ENCODE measurements around the gene LDLRAP1. TPM values are rescaled to one million over a fixed set of nuclear protein-coding genes. Genes with fewer than 3 reads are reported as not detected.

LDLRAP1 gene
- total RNA-seq, 3 donors from 2014 or later = 7.6 to 11.4 (median 9.2) TPM

GRCh38 chr1:25530186-25531081 lies 13.0 kb upstream of the LDLRAP1 start:
- peaks cover 4% of the 10 kb centered on the region for H3K4me1 Mint-ChIP-seq (ENCODE audit: low read depth)
- no peaks in the 10 kb centered on the region for H3K36me3 Mint-ChIP-seq (ENCODE audit: insufficient read depth)
- H3K27me3 Mint-ChIP-seq (ENCODE audit: low read depth) = no peaks in the 10 kb centered on the region
- DNase-seq (no peak), ATAC-seq (no peak)
- H3K4me3 Mint-ChIP-seq = no peak overlapping the region
- peaks cover 2% of the 10 kb centered on the region for H3K9me3 Mint-ChIP-seq

- DNase-seq (no peak), ATAC-seq (no peak)
- Mint-ChIP-seq H3K4me1 (ENCODE audit: low read depth) (peaks cover 2% of the 10 kb centered on the region), H3K4me3 (no peak overlapping the region), H3K36me3 (ENCODE audit: insufficient read depth) (no peaks in the 10 kb centered on the region), H3K9me3 (no peaks in the 10 kb centered on the region), H3K27me3 (ENCODE audit: low read depth) (no peaks in the 10 kb centered on the region)
These were observed 12.3 kb upstream of the LDLRAP1 start for GRCh38 chr1:25531082-25531461.

- ATAC-seq = no peak
- H3K9me3 Mint-ChIP-seq = no peaks in the 10 kb centered on the region
- no peaks in the 10 kb centered on the region for H3K27me3 Mint-ChIP-seq (ENCODE audit: low read depth)
- no peaks in the 10 kb centered on the region for H3K36me3 Mint-ChIP-seq (ENCODE audit: insufficient read depth)
- H3K4me3 Mint-ChIP-seq = no peak overlapping the region
- no peak for DNase-seq
- H3K4me1 Mint-ChIP-seq (ENCODE audit: low read depth) = peaks cover 2% of the 10 kb centered on the region
These were observed 10.4 kb upstream of the LDLRAP1 start for GRCh38 chr1:25532970-25533369.

GRCh38 chr1:25533775-25534409 lies 9.5 kb upstream of the LDLRAP1 start:
- no peaks in the 10 kb centered on the region for H3K9me3 Mint-ChIP-seq
- no peak for DNase-seq
- no peak overlapping the region for H3K4me3 Mint-ChIP-seq
- H3K36me3 Mint-ChIP-seq (ENCODE audit: insufficient read depth) = no peaks in the 10 kb centered on the region
- H3K27me3 Mint-ChIP-seq (ENCODE audit: low read depth) = no peaks in the 10 kb centered on the region
- peaks cover 2% of the 10 kb centered on the region for H3K4me1 Mint-ChIP-seq (ENCODE audit: low read depth)
- no peak for ATAC-seq

GRCh38 chr1:25534410-25534788 lies 9.0 kb upstream of the LDLRAP1 start:
- ATAC-seq = no peak
- no peaks in the 10 kb centered on the region for H3K36me3 Mint-ChIP-seq (ENCODE audit: insufficient read depth)
- no peak for DNase-seq
- H3K4me3 Mint-ChIP-seq = no peak overlapping the region
- no peaks in the 10 kb centered on the region for H3K4me1 Mint-ChIP-seq (ENCODE audit: low read depth)
- no peaks in the 10 kb centered on the region for H3K9me3 Mint-ChIP-seq
- no peaks in the 10 kb centered on the region for H3K27me3 Mint-ChIP-seq (ENCODE audit: low read depth)

- H3K9me3 Mint-ChIP-seq = no peaks in the 10 kb centered on the region
- DNase-seq (no peak), ATAC-seq (no peak)
- no peaks in the 10 kb centered on the region for H3K4me1 Mint-ChIP-seq (ENCODE audit: low read depth)
- no peak overlapping the region for H3K4me3 Mint-ChIP-seq
- H3K27me3 Mint-ChIP-seq (ENCODE audit: low read depth) = no peaks in the 10 kb centered on the region
- no peaks in the 10 kb centered on the region for H3K36me3 Mint-ChIP-seq (ENCODE audit: insufficient read depth)
These were observed 7.3 kb upstream of the LDLRAP1 start for GRCh38 chr1:25536124-25536523.

GRCh38 chr1:25537153-25537831 lies 6.1 kb upstream of the LDLRAP1 start:
- no peaks in the 10 kb centered on the region for H3K4me1 Mint-ChIP-seq (ENCODE audit: low read depth)
- no peaks in the 10 kb centered on the region for H3K36me3 Mint-ChIP-seq (ENCODE audit: insufficient read depth)
- DNase-seq (no peak), ATAC-seq (no peak)
- H3K27me3 Mint-ChIP-seq (ENCODE audit: low read depth) = no peaks in the 10 kb centered on the region
- H3K4me3 Mint-ChIP-seq = no peak overlapping the region
- no peaks in the 10 kb centered on the region for H3K9me3 Mint-ChIP-seq

GRCh38 chr1:25538191-25538767 lies 5.1 kb upstream of the LDLRAP1 start:
- Mint-ChIP-seq H3K4me1 (ENCODE audit: low read depth) (no peaks in the 10 kb centered on the region), H3K9me3 (no peaks in the 10 kb centered on the region), H3K27me3 (ENCODE audit: low read depth) (no peaks in the 10 kb centered on the region), H3K4me3 (no peak overlapping the region), H3K36me3 (ENCODE audit: insufficient read depth) (no peaks in the 10 kb centered on the region)
- DNase-seq (no peak), ATAC-seq (no peak)

GRCh38 chr1:25540750-25541342 lies 2.6 kb upstream of the LDLRAP1 start:
- DNase-seq (no peak), ATAC-seq (no peak)

GRCh38 chr1:25541425-25541824 lies 2.0 kb upstream of the LDLRAP1 start:
- Mint-ChIP-seq H3K9me3 (no peaks in the 10 kb centered on the region), H3K27me3 (ENCODE audit: low read depth) (no peaks in the 10 kb centered on the region), H3K36me3 (ENCODE audit: insufficient read depth) (no peaks in the 10 kb centered on the region), H3K4me1 (ENCODE audit: low read depth) (peaks cover 20% of the 10 kb centered on the region), H3K4me3 (no peak overlapping the region)
- ATAC-seq (no peak), DNase-seq (no peak)

More at GRCh38 chr1:25540750-25541342, 2.6 kb upstream of the LDLRAP1 start:
- Mint-ChIP-seq H3K27me3 (ENCODE audit: low read depth) (no peaks in the 10 kb centered on the region), H3K9me3 (no peaks in the 10 kb centered on the region), H3K4me1 (ENCODE audit: low read depth) (peaks cover 15% of the 10 kb centered on the region), H3K36me3 (ENCODE audit: insufficient read depth) (no peaks in the 10 kb centered on the region), H3K4me3 (no peak overlapping the region)

GRCh38 chr1:25541889-25542658 lies 1.3 kb upstream of the LDLRAP1 start:
- H3K4me3 Mint-ChIP-seq = peak overlapping the region; percentile 69
- no peaks in the 10 kb centered on the region for H3K9me3 Mint-ChIP-seq
- no peaks in the 10 kb centered on the region for H3K36me3 Mint-ChIP-seq (ENCODE audit: insufficient read depth)
- peaks cover 26% of the 10 kb centered on the region for H3K4me1 Mint-ChIP-seq (ENCODE audit: low read depth)
- no peak for ATAC-seq
- no peaks in the 10 kb centered on the region for H3K27me3 Mint-ChIP-seq (ENCODE audit: low read depth)
- no peak for DNase-seq

- Mint-ChIP-seq H3K27me3 (ENCODE audit: low read depth) (no peaks in the 10 kb centered on the region), H3K9me3 (no peaks in the 10 kb centered on the region), H3K36me3 (ENCODE audit: insufficient read depth) (no peaks in the 10 kb centered on the region), H3K4me1 (ENCODE audit: low read depth) (peaks cover 32% of the 10 kb centered on the region), H3K4me3 (peak overlapping the region; percentile 69)
- no peak for DNase-seq
- no peak for ATAC-seq
These were observed 391 bp upstream of the LDLRAP1 start for GRCh38 chr1:25543005-25543424.

- H3K9me3 Mint-ChIP-seq = no peaks in the 10 kb centered on the region
- peak overlapping the region; percentile 86 for H3K4me3 Mint-ChIP-seq
- ATAC-seq (peak; percentile 6 to 19), DNase-seq (no peak)
- no peaks in the 10 kb centered on the region for H3K27me3 Mint-ChIP-seq (ENCODE audit: low read depth)
- H3K36me3 Mint-ChIP-seq (ENCODE audit: insufficient read depth) = no peaks in the 10 kb centered on the region
- H3K4me1 Mint-ChIP-seq (ENCODE audit: low read depth) = peaks cover 44% of the 10 kb centered on the region
These were observed 898 bp downstream of the LDLRAP1 start for GRCh38 chr1:25544243-25544764.

Measured in activated T-cell treated with anti-CD3 and anti-CD28 coated beads, Interleukin-2, amount 50 U/mL, for 4 hours (primary cell).